ENCODE data around the gene NPTN.

The NPTN gene

GRCh38 chr15:73631915-73632669, 1.1 kb downstream of the NPTN start:
- no peak for DNase-seq

GRCh38 chr15:73630921-73631362, 2.2 kb downstream of the NPTN start:
- DNase-seq = no peak

GRCh38 chr15:73629798-73630429, 3.3 kb downstream of the NPTN start:
- no peak for DNase-seq

GRCh38 chr15:73628976-73629797, 4.0 kb downstream of the NPTN start:
- no peak for DNase-seq

- DNase-seq = no peak
Observed at GRCh38 chr15:73628102-73628501, 5.1 kb downstream of the NPTN start.

GRCh38 chr15:73626072-73626471, 7.1 kb downstream of the NPTN start:
- no peak for DNase-seq

- DNase-seq = no peak
Observed at GRCh38 chr15:73624530-73624929, 8.7 kb downstream of the NPTN start.

- DNase-seq = no peak
Observed at GRCh38 chr15:73621286-73621826, 11.8 kb downstream of the NPTN start.

GRCh38 chr15:73620078-73620477, 13.1 kb downstream of the NPTN start:
- DNase-seq = no peak

GRCh38 chr15:73617913-73618312, 15.3 kb downstream of the NPTN start:
- no peak for DNase-seq

GRCh38 chr15:73617301-73617831, 15.8 kb downstream of the NPTN start:
- no peak for DNase-seq

GRCh38 chr15:73608941-73609340, 24.2 kb downstream of the NPTN start:
- DNase-seq = no peak

- DNase-seq = no peak
Observed at GRCh38 chr15:73608475-73608874, 24.7 kb downstream of the NPTN start.

GRCh38 chr15:73607843-73608242, 25.3 kb downstream of the NPTN start:
- DNase-seq = no peak

GRCh38 chr15:73607405-73607804, 25.8 kb downstream of the NPTN start:
- DNase-seq = no peak

- DNase-seq = no peak
Observed at GRCh38 chr15:73605759-73606436, 27.3 kb downstream of the NPTN start.

GRCh38 chr15:73604477-73604876, 28.7 kb downstream of the NPTN start:
- DNase-seq = no peak

GRCh38 chr15:73602992-73603391, 30.2 kb downstream of the NPTN start:
- DNase-seq = no peak

- no peak for DNase-seq
Observed at GRCh38 chr15:73602446-73602843, 30.7 kb downstream of the NPTN start.

GRCh38 chr15:73601451-73602445, 31.4 kb downstream of the NPTN start:
- no peak for DNase-seq
